ENCODE results near the gene IFT80. TPM values are rescaled to one million over a fixed set of nuclear protein-coding genes. Genes with fewer than 3 reads are reported as not detected.

Gene IFT80
- 20.2 and 25.4 TPM in 2 replicates for total RNA-seq (2021)
- percentile 80 among the genes with signal in this experiment for Bru-seq, nascent RNA
- BruChase-seq, experiment 1, labeled RNA remaining after a 2-hour chase: percentile 94 among the genes with signal in this experiment
- BruChase-seq, experiment 2, labeled RNA remaining after a 6-hour chase: percentile 95 among the genes with signal in this experiment
- long read RNA-seq, full-length matches to known transcripts: 4 of 10 reads
- long read RNA-seq, partial matches to known transcripts: 2 of 10 reads
- long read RNA-seq, other reads (novel, unspliced or antisense): 4 of 10 reads

GRCh38 chr3:160399125-160400029 lies at the start of gene IFT80, which contains the start of gene SMC4:
IFT80 (minus strand) TSS chr3:160399225; CDS start chr3:160384600, 14,625 bp downstream.
SMC4 (plus strand) TSS chr3:160399650; CDS start chr3:160400827, 1,177 bp downstream.
- TF ChIP-seq, protein P1, sequence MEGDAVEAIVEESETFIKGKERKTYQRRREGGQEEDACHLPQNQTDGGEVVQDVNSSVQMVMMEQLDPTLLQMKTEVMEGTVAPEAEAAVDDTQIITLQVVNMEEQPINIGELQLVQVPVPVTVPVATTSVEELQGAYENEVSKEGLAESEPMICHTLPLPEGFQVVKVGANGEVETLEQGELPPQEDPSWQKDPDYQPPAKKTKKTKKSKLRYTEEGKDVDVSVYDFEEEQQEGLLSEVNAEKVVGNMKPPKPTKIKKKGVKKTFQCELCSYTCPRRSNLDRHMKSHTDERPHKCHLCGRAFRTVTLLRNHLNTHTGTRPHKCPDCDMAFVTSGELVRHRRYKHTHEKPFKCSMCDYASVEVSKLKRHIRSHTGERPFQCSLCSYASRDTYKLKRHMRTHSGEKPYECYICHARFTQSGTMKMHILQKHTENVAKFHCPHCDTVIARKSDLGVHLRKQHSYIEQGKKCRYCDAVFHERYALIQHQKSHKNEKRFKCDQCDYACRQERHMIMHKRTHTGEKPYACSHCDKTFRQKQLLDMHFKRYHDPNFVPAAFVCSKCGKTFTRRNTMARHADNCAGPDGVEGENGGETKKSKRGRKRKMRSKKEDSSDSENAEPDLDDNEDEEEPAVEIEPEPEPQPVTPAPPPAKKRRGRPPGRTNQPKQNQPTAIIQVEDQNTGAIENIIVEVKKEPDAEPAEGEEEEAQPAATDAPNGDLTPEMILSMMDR (conservative IDR thresholded peaks at IDR 0.05; ENCODE audit: low read depth, low read length): no peak
- TF ChIP-seq EZH2 (IDR thresholded peaks at IDR 0.05; ENCODE audit: borderline replicate concordance, low read depth, low read length, poor library complexity, severe bottlenecking): no peak
- Histone ChIP-seq H3K9me3 (ENCODE audit: low read depth, low read length, poor library complexity, severe bottlenecking) (no peaks in the 10 kb centered on the region), H3K27ac (ENCODE audit: low read depth, low read length, poor library complexity, severe bottlenecking) (peak within 1 kb of the TSS; percentile 96), H3K4me1 (ENCODE audit: insufficient read depth, low read length, poor library complexity, severe bottlenecking) (peaks cover 22% of the 10 kb centered on the region), H3K4me3 (ENCODE audit: low read depth, low read length, poor library complexity, severe bottlenecking) (peak within 1 kb of the TSS; percentile 69), H3K36me3 (ENCODE audit: insufficient read depth, low read length, poor library complexity, severe bottlenecking) (peaks cover 16% of the 10 kb centered on the region), H3K27me3 (replicated peaks; ENCODE audit: insufficient read depth, low read depth, low read length, poor library complexity) (no peaks in the 10 kb centered on the region)
- CTCF ChIA-PET: no interaction called here
- peak; percentile 96 for DNase-seq (ENCODE audit: low spot score)
- BruUV-seq (replicated peaks): no TSS peak
- intact Hi-C loops (cut with micrococcal nuclease; ENCODE audit: unreplicated experiment): no loop called here
- POLR2A ChIA-PET (ENCODE audit: low non-redundant PET): no interaction called here

GRCh38 chr3:160447544-160447943 lies 48.5 kb upstream of the IFT80 start:
- no peaks in the 10 kb centered on the region for H3K27me3 ChIP-seq (replicated peaks; ENCODE audit: insufficient read depth, low read depth, low read length, poor library complexity)
- intact Hi-C loops (cut with micrococcal nuclease; ENCODE audit: unreplicated experiment): no loop called here
- ChIA-PET CTCF (no interaction called here), POLR2A (ENCODE audit: low non-redundant PET) (no interaction called here)
- no peaks in the 10 kb centered on the region for H3K4me1 ChIP-seq (ENCODE audit: insufficient read depth, low read length, poor library complexity, severe bottlenecking)
- no peak overlapping the region for H3K27ac ChIP-seq (ENCODE audit: low read depth, low read length, poor library complexity, severe bottlenecking)
- H3K4me3 ChIP-seq (ENCODE audit: low read depth, low read length, poor library complexity, severe bottlenecking): peak overlapping the region; percentile 68
- TF ChIP-seq EZH2 (IDR thresholded peaks at IDR 0.05; ENCODE audit: borderline replicate concordance, low read depth, low read length, poor library complexity, severe bottlenecking): no peak
- TF ChIP-seq, protein P1 (conservative IDR thresholded peaks at IDR 0.05; ENCODE audit: low read depth, low read length): no peak
- no peak for DNase-seq (ENCODE audit: low spot score)
- no TSS peak for BruUV-seq (replicated peaks)
- no peaks in the 10 kb centered on the region for H3K9me3 ChIP-seq (ENCODE audit: low read depth, low read length, poor library complexity, severe bottlenecking)
- no peaks in the 10 kb centered on the region for H3K36me3 ChIP-seq (ENCODE audit: insufficient read depth, low read length, poor library complexity, severe bottlenecking)

DNA sequence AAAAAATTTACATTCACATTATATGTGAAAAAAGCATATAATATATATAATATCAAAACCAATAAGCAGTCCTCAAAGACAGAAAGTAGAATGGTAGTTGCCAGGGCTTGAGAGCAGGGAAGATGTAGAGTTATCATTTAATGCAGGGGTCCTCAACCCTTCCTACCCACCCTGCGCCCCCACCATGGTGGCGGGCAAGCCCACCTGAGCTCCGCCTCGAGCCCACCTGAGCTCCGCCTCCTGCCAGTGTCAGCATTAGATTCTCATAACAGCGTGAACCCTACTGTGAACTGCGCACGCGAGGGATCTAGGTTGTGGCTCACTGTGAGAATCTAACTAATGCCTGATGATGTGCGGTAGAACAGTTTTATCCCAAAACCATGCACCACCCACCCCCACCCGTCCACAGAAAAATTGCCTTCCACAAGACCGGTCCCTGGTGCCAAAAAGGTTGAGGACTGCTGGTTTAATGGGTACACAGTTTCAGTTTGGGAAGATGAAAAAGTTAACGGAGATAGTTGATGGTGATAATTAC lies 47.6 kb upstream of the IFT80 start:
- no TSS peak for BruUV-seq (replicated peaks)
- no peaks in the 10 kb centered on the region for H3K36me3 ChIP-seq (ENCODE audit: insufficient read depth, low read length, poor library complexity, severe bottlenecking)
- no peaks in the 10 kb centered on the region for H3K9me3 ChIP-seq (ENCODE audit: low read depth, low read length, poor library complexity, severe bottlenecking)
- no peak overlapping the region for H3K27ac ChIP-seq (ENCODE audit: low read depth, low read length, poor library complexity, severe bottlenecking)
- H3K4me1 ChIP-seq (ENCODE audit: insufficient read depth, low read length, poor library complexity, severe bottlenecking): no peaks in the 10 kb centered on the region
- DNase-seq (ENCODE audit: low spot score): no peak
- H3K4me3 ChIP-seq (ENCODE audit: low read depth, low read length, poor library complexity, severe bottlenecking): no peak overlapping the region
- CTCF ChIA-PET: interaction anchor here (0.7 kb wide), 1 partner anchor 20 kb away, joined by 4 read pairs; no protein-coding TSS in a partner anchor
- TF ChIP-seq EZH2 (IDR thresholded peaks at IDR 0.05; ENCODE audit: borderline replicate concordance, low read depth, low read length, poor library complexity, severe bottlenecking): no peak
- TF ChIP-seq, protein P1 (conservative IDR thresholded peaks at IDR 0.05; ENCODE audit: low read depth, low read length): no peak
- intact Hi-C loops (cut with micrococcal nuclease; ENCODE audit: unreplicated experiment): no loop called here
- POLR2A ChIA-PET (ENCODE audit: low non-redundant PET): no interaction called here
- H3K27me3 ChIP-seq (replicated peaks; ENCODE audit: insufficient read depth, low read depth, low read length, poor library complexity): no peaks in the 10 kb centered on the region

Data from A673 (cell line).